Keratinocyte (primary cell): Measurements from ENCODE around the gene AGO1. TPM values are rescaled to one million over a fixed set of nuclear protein-coding genes. Genes with fewer than 3 reads are reported as not detected.

Experiments
- DNase-seq: peaks from one replicate; pipeline ENCODE4 v3.0.0-alpha.2; 2011; ENCODE audit warnings: low read depth, missing footprints, low spot score
- FAIRE-seq: peaks from 2 replicates; lab custom pipeline; 2011; peaks lifted over from hg19 to GRCh38; lab: Jason Lieb, UNC
- H2AFZ ChIP-seq: 2 replicates; pipeline ENCODE4 v1.6.0; 2012; ENCODE audit warnings: low read length, control low read depth, inconsistent platforms; ENCODE audit not compliant: control insufficient read depth
- H3K27ac ChIP-seq: 2 replicates; pipeline ENCODE4 v1.5.1; 2011; ENCODE audit warnings: low read length; ENCODE audit not compliant: control insufficient read depth, insufficient read depth
- H3K27me3 ChIP-seq: 3 replicates; pipeline ENCODE4 v1.6.0; 2011; ENCODE audit warnings: low read length; ENCODE audit not compliant: control insufficient read depth, insufficient read depth; ENCODE audit errors: extremely low read depth
- H3K36me3 ChIP-seq, 2 experiments: 2 replicates in 1 of 2; 3 replicates in 1 of 2; pipeline ENCODE4 v1.5.1; 2011; ENCODE audit warnings: low read length in 2 of 2, mild to moderate bottlenecking in 1 of 2; ENCODE audit not compliant: control insufficient read depth in 2 of 2, insufficient read depth in 2 of 2; ENCODE audit errors: extremely low read depth in 1 of 2
- H3K4me1 ChIP-seq: 3 replicates; pipeline ENCODE4 v1.5.1; 2011; ENCODE audit warnings: low read length; ENCODE audit not compliant: control insufficient read depth, insufficient read depth; ENCODE audit errors: extremely low read depth
- H3K4me2 ChIP-seq: 3 replicates; pipeline ENCODE4 v1.6.0; 2011; ENCODE audit warnings: low read depth, low read length; ENCODE audit not compliant: control insufficient read depth, insufficient read depth; ENCODE audit errors: extremely low read depth
- H3K4me3 ChIP-seq, 3 experiments: fragments of 200-600 bp in 1 of 3; sonication (generic) in 1 of 3; 2 replicates in 2 of 3; 3 replicates in 1 of 3; pipeline ENCODE4 v1.5.1; 2011 to 2016; ENCODE audit warnings: low read length in 3 of 3, mild to moderate bottlenecking in 3 of 3, control low read depth in 2 of 3, inconsistent platforms in 1 of 3, low read depth in 1 of 3, mixed read lengths in 1 of 3, mixed run types in 1 of 3, moderate library complexity in 1 of 3; ENCODE audit not compliant: control insufficient read depth in 2 of 3, insufficient read depth in 2 of 3; ENCODE audit errors: extremely low read depth in 1 of 3
- H3K79me2 ChIP-seq: 2 replicates; pipeline ENCODE4 v1.6.0; 2012; ENCODE audit warnings: low read length; ENCODE audit not compliant: control insufficient read depth, insufficient read depth
- H3K9ac ChIP-seq: 3 replicates; pipeline ENCODE4 v1.6.0; 2011; ENCODE audit warnings: low read length; ENCODE audit not compliant: control insufficient read depth, insufficient read depth; ENCODE audit errors: extremely low read depth
- H3K9me1 ChIP-seq: 3 replicates; pipeline ENCODE4 v1.6.0; 2011; ENCODE audit warnings: low read length; ENCODE audit not compliant: control insufficient read depth, insufficient read depth; ENCODE audit errors: extremely low read depth
- H3K9me3 ChIP-seq: 2 replicates; pipeline ENCODE4 v1.5.1; 2012; ENCODE audit warnings: low read depth, low read length; ENCODE audit not compliant: control insufficient read depth
- H4K20me1 ChIP-seq: 3 replicates; pipeline ENCODE4 v1.6.0; 2011; ENCODE audit warnings: low read length; ENCODE audit not compliant: control insufficient read depth, insufficient read depth; ENCODE audit errors: extremely low read depth
- EZH2 ChIP-seq: IDR thresholded peaks from one replicate; pipeline ENCODE4 v1.6.1; 2012; ENCODE audit warnings: inconsistent platforms, mild to moderate bottlenecking, low read length, moderate library complexity
- dilution Hi-C: fragments of 300-500 bp; cut with MboI; formaldehyde crosslinking; loops from one replicate; pipeline ENCODE4 v1.7.0; 2020; ENCODE audit warnings: low sequenced_read_pairs; ENCODE audit not compliant: extremely low pct_ligation_motif_present
- polyA plus RNA-seq, 5 experiments: library from polyadenylated mRNA; depleted of rRNA in 3 of 5; stranded (reverse) in 3 of 5; stranded (forward) in 1 of 5; unstranded in 1 of 5; fragments of >200 nt; gene quantifications; 1 replicate in 1 of 5; 2 replicates in 3 of 5; 3 replicates in 1 of 5; pipeline versions ENCODE4 v1.2.1 to v1.2.3, GENCODE V29; 2011 to 2012; ENCODE audit warnings: missing spikeins in 2 of 5, low read depth in 1 of 5, low replicate concordance in 1 of 5
- TF ChIP-seq, protein P1 (sequence below), 3 experiments: IDR thresholded peaks in 1 of 3; conservative IDR thresholded peaks in 1 of 3; optimal IDR thresholded peaks in 1 of 3; 2 replicates in 2 of 3; 3 replicates in 1 of 3; pipeline versions ENCODE3 to v1.5.1; 2011; ENCODE audit warnings: low read length in 3 of 3, mild to moderate bottlenecking in 3 of 3, moderate library complexity in 2 of 3, control low read depth in 1 of 3, inconsistent platforms in 1 of 3; ENCODE audit not compliant: insufficient read depth in 2 of 3; ENCODE audit errors: extremely low read depth in 1 of 3

AGO1 gene
- polyA plus RNA-seq, 1 donor (not counting 4 experiments of a cell fraction or from before 2014, with no cell fraction given): 5.7 TPM

- H4K20me1 ChIP-seq: no peaks in the 10 kb centered on the region
- H3K4me1 ChIP-seq: no peaks in the 10 kb centered on the region
- no peaks in the 10 kb centered on the region for H3K9me3 ChIP-seq
- H3K27me3 ChIP-seq: no peaks in the 10 kb centered on the region
- H3K79me2 ChIP-seq: no peaks in the 10 kb centered on the region
- FAIRE-seq (no peak), DNase-seq (no peak)
- no peak overlapping the region for H3K27ac ChIP-seq
- dilution Hi-C loops: no loop called here
- H3K36me3 ChIP-seq: peaks cover 4 to 19% of the 10 kb centered on the region in 2 experiments
- H3K9ac ChIP-seq: no peak overlapping the region
- TF ChIP-seq EZH2: no peak
- TF ChIP-seq, protein P1, sequence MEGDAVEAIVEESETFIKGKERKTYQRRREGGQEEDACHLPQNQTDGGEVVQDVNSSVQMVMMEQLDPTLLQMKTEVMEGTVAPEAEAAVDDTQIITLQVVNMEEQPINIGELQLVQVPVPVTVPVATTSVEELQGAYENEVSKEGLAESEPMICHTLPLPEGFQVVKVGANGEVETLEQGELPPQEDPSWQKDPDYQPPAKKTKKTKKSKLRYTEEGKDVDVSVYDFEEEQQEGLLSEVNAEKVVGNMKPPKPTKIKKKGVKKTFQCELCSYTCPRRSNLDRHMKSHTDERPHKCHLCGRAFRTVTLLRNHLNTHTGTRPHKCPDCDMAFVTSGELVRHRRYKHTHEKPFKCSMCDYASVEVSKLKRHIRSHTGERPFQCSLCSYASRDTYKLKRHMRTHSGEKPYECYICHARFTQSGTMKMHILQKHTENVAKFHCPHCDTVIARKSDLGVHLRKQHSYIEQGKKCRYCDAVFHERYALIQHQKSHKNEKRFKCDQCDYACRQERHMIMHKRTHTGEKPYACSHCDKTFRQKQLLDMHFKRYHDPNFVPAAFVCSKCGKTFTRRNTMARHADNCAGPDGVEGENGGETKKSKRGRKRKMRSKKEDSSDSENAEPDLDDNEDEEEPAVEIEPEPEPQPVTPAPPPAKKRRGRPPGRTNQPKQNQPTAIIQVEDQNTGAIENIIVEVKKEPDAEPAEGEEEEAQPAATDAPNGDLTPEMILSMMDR (optimal IDR thresholded peaks at IDR 0.05 in 1 of 3, IDR thresholded peaks at IDR 0.05 in 1 of 3, conservative IDR thresholded peaks at IDR 0.05 in 1 of 3; ENCODE audit: extremely low read depth in 1 of 3, insufficient read depth in 2 of 3, low read length in 3 of 3): no peak
- H3K4me3 ChIP-seq: no peak overlapping the region
- no peak overlapping the region for H2AFZ ChIP-seq
- H3K4me2 ChIP-seq: no peak overlapping the region
- H3K9me1 ChIP-seq: no peaks in the 10 kb centered on the region
Observed at GRCh38 chr1:35894656-35895055, 11.6 kb downstream of the AGO1 start.

DNA sequence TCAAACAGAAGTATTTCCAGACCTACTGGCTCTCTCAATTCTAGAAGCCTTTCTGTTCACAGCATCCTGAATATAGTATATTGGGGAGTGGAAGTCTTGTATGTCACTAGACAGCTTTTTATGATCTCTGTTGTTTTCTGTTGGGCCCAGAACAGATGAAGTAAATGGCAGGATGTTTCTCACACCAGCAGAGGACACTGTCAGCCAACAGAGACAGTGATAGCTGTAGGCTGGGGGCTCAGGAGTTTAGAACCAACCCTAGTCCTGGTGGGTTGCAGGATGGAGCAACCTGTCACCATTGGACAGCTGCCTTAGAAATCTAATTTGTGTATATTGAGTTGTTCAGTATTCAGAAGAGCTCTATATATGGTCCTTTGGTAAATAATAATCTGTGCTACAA, 16.9 kb downstream of the AGO1 start:
- no peak for TF ChIP-seq EZH2
- TF ChIP-seq, protein P1 (optimal IDR thresholded peaks at IDR 0.05 in 1 of 3, IDR thresholded peaks at IDR 0.05 in 1 of 3, conservative IDR thresholded peaks at IDR 0.05 in 1 of 3; ENCODE audit: extremely low read depth in 1 of 3, insufficient read depth in 2 of 3, low read length in 3 of 3): peak in 1 of 3 experiments; percentile 31
- FAIRE-seq (no peak), DNase-seq (no peak)
- H3K4me2 ChIP-seq: no peak overlapping the region
- no peaks in the 10 kb centered on the region for H3K4me1 ChIP-seq
- H3K9ac ChIP-seq: no peak overlapping the region
- no peaks in the 10 kb centered on the region for H3K27me3 ChIP-seq
- H2AFZ ChIP-seq: no peak overlapping the region
- H3K9me3 ChIP-seq: no peaks in the 10 kb centered on the region
- no peaks in the 10 kb centered on the region for H4K20me1 ChIP-seq
- H3K27ac ChIP-seq: no peak overlapping the region
- peaks cover 0 to 12% of the 10 kb centered on the region in 2 experiments for H3K36me3 ChIP-seq
- H3K4me3 ChIP-seq: no peak overlapping the region
- dilution Hi-C loops: no loop called here
- H3K9me1 ChIP-seq: no peaks in the 10 kb centered on the region
- no peaks in the 10 kb centered on the region for H3K79me2 ChIP-seq
